SK-N-SH treated with all-trans-retinoic acid at 6 μM for 48 hours (cell line): ENCODE results near the gene ACTN1.

Experiments used
- ARNTL ChIP-seq: fragments of 450-650 bp; formaldehyde crosslinking; IDR thresholded peaks from 2 replicates; pipeline ENCODE4 v1.5.0; 2020; ENCODE audit warnings: low read depth, mild to moderate bottlenecking, moderate library complexity, borderline replicate concordance
- BACH2 ChIP-seq: fragments of 250-450 bp; sonication (Bioruptor Pico); IDR thresholded peaks from 2 replicates; pipeline ENCODE4 v1.9.0; 2021; ENCODE audit warnings: mild to moderate bottlenecking, borderline replicate concordance
- ESRRG ChIP-seq: fragments of 250-450 bp; sonication (Bioruptor Pico); IDR thresholded peaks from 2 replicates; pipeline ENCODE4 v1.6.1; 2021; ENCODE audit warnings: mild to moderate bottlenecking
- GLIS3 ChIP-seq: fragments of 250-450 bp; sonication (Bioruptor Pico); IDR thresholded peaks from 2 replicates; pipeline ENCODE4 v1.5.0; 2020; ENCODE audit warnings: mild to moderate bottlenecking, moderate library complexity
- OSR1 ChIP-seq: fragments of 250-450 bp; sonication (Bioruptor Pico); IDR thresholded peaks from 2 replicates; pipeline ENCODE4 v1.8.0; 2022; ENCODE audit warnings: moderate library complexity, mild to moderate bottlenecking, inconsistent platforms
- TCF4 ChIP-seq: fragments of 250-450 bp; sonication (Bioruptor Pico); IDR thresholded peaks from 2 replicates; pipeline ENCODE4 v1.8.0; 2021; ENCODE audit warnings: mild to moderate bottlenecking, moderate library complexity, borderline replicate concordance
- TOX ChIP-seq: fragments of 250-450 bp; sonication (Bioruptor Pico); IDR thresholded peaks from 2 replicates; pipeline ENCODE4 v1.8.0; 2021; ENCODE audit warnings: mild to moderate bottlenecking, moderate library complexity, borderline replicate concordance
- ZFP3 ChIP-seq: fragments of 250-450 bp; sonication (Bioruptor Pico); IDR thresholded peaks from 2 replicates; pipeline ENCODE4 v1.5.0; 2020; ENCODE audit warnings: mild to moderate bottlenecking, moderate library complexity
- ZFP30 ChIP-seq: fragments of 450-650 bp; formaldehyde crosslinking; IDR thresholded peaks from 2 replicates; pipeline ENCODE4 v1.5.0; 2022; ENCODE audit warnings: mild to moderate bottlenecking, moderate library complexity
- ZNF70 ChIP-seq: fragments of 450-650 bp; formaldehyde crosslinking; IDR thresholded peaks from 2 replicates; pipeline ENCODE4 v1.5.0; 2020; ENCODE audit warnings: mild to moderate bottlenecking, moderate library complexity
- TF ChIP-seq, protein P1 (sequence below): fragments of 250-450 bp; sonication (Bioruptor Pico); IDR thresholded peaks from 2 replicates; pipeline ENCODE4 v1.8.0; 2021; ENCODE audit warnings: low read depth, mild to moderate bottlenecking, moderate library complexity, borderline replicate concordance
- TF ChIP-seq, protein P2 (sequence below): fragments of 250-450 bp; sonication (Bioruptor Pico); IDR thresholded peaks from 2 replicates; pipeline ENCODE4 v1.8.0; 2020; ENCODE audit warnings: mild to moderate bottlenecking, moderate library complexity, borderline replicate concordance
- TF ChIP-seq, protein P3 (sequence below): fragments of 250-450 bp; sonication (Bioruptor Pico); IDR thresholded peaks from 2 replicates; pipeline ENCODE4 v1.5.1; 2021; ENCODE audit warnings: mild to moderate bottlenecking, moderate library complexity
- TF ChIP-seq, protein P4 (sequence below): fragments of 250-450 bp; sonication (Bioruptor Pico); IDR thresholded peaks from 2 replicates; pipeline ENCODE4 v1.5.1; 2020; ENCODE audit warnings: low read depth, mild to moderate bottlenecking, moderate library complexity

DNA sequence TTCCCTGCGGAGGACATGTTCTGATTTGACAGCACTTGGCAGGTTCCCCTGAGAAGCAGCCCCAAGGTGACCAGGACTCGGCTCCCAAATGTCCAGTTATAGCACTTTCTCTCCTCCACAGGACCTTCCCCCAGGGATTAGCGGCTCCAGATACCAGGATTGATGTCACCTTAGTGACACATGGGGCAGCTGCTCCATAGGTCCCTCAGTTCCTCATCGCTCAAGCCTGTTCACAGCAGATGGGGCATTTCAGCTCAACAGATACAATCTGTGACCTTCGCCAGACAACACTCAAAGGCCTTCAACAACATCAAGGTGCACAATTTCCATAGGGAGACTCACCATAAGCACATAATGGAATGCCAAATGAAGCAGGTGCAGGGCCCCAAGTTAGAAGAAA, 118.3 kb downstream of the ACTN1 start:
- TF ChIP-seq TOX (CRISPR knock-in tag) (no peak), ZFP3 (CRISPR knock-in tag) (no peak), TCF4 (CRISPR knock-in tag) (no peak), BACH2 (CRISPR knock-in tag) (no peak), ESRRG (no peak), ZFP30 (no peak), ARNTL (no peak), ZNF70 (no peak), OSR1 (CRISPR knock-in tag) (no peak), GLIS3 (CRISPR knock-in tag) (no peak)
- TF ChIP-seq, protein P1, sequence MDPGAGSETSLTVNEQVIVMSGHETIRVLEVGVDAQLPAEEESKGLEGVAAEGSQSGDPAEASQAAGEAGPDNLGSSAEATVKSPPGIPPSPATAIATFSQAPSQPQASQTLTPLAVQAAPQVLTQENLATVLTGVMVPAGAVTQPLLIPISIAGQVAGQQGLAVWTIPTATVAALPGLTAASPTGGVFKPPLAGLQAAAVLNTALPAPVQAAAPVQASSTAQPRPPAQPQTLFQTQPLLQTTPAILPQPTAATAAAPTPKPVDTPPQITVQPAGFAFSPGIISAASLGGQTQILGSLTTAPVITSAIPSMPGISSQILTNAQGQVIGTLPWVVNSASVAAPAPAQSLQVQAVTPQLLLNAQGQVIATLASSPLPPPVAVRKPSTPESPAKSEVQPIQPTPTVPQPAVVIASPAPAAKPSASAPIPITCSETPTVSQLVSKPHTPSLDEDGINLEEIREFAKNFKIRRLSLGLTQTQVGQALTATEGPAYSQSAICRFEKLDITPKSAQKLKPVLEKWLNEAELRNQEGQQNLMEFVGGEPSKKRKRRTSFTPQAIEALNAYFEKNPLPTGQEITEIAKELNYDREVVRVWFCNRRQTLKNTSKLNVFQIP (CRISPR knock-in tag) = no peak
- TF ChIP-seq, protein P2, sequence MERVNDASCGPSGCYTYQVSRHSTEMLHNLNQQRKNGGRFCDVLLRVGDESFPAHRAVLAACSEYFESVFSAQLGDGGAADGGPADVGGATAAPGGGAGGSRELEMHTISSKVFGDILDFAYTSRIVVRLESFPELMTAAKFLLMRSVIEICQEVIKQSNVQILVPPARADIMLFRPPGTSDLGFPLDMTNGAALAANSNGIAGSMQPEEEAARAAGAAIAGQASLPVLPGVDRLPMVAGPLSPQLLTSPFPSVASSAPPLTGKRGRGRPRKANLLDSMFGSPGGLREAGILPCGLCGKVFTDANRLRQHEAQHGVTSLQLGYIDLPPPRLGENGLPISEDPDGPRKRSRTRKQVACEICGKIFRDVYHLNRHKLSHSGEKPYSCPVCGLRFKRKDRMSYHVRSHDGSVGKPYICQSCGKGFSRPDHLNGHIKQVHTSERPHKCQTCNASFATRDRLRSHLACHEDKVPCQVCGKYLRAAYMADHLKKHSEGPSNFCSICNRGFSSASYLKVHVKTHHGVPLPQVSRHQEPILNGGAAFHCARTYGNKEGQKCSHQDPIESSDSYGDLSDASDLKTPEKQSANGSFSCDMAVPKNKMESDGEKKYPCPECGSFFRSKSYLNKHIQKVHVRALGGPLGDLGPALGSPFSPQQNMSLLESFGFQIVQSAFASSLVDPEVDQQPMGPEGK (CRISPR knock-in tag) = no peak
- TF ChIP-seq, protein P3, sequence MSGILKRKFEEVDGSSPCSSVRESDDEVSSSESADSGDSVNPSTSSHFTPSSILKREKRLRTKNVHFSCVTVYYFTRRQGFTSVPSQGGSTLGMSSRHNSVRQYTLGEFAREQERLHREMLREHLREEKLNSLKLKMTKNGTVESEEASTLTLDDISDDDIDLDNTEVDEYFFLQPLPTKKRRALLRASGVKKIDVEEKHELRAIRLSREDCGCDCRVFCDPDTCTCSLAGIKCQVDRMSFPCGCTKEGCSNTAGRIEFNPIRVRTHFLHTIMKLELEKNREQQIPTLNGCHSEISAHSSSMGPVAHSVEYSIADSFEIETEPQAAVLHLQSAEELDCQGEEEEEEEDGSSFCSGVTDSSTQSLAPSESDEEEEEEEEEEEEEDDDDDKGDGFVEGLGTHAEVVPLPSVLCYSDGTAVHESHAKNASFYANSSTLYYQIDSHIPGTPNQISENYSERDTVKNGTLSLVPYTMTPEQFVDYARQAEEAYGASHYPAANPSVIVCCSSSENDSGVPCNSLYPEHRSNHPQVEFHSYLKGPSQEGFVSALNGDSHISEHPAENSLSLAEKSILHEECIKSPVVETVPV (CRISPR knock-in tag) = no peak
- TF ChIP-seq, protein P4, sequence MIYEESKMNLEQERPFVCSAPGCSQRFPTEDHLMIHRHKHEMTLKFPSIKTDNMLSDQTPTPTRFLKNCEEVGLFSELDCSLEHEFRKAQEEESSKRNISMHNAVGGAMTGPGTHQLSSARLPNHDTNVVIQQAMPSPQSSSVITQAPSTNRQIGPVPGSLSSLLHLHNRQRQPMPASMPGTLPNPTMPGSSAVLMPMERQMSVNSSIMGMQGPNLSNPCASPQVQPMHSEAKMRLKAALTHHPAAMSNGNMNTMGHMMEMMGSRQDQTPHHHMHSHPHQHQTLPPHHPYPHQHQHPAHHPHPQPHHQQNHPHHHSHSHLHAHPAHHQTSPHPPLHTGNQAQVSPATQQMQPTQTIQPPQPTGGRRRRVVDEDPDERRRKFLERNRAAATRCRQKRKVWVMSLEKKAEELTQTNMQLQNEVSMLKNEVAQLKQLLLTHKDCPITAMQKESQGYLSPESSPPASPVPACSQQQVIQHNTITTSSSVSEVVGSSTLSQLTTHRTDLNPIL (CRISPR knock-in tag) = no peak
